HG03196 (cell line): Measurements from ENCODE around the gene GRID2.
"Not testable (repeated sequence)": the region's sequence is repeated elsewhere in the genome, so short reads cannot be mapped to it uniquely, and the experiment has no call there.

Source experiments
- ATAC-seq: cut with Tn5 transposase; IDR thresholded peaks from one replicate; pipeline ENCODE4 v1.9.1; 2021; ENCODE audit not compliant: unreplicated experiment

The GRID2 gene

GRCh38 chr4:92305148-92305877 is 1.5 kb downstream of the GRID2 start:
- no peak for ATAC-seq

GRCh38 chr4:92305878-92306520 is 2.2 kb downstream of the GRID2 start:
- no peak for ATAC-seq

GRCh38 chr4:92307181-92307580 is 3.4 kb downstream of the GRID2 start:
- no peak for ATAC-seq

GRCh38 chr4:92307866-92308265 is 4.1 kb downstream of the GRID2 start:
- no peak for ATAC-seq

GRCh38 chr4:92317047-92317446 is 13.3 kb downstream of the GRID2 start:
- ATAC-seq: no peak

GRCh38 chr4:92328095-92328494 is 24.3 kb downstream of the GRID2 start:
- no peak for ATAC-seq

- ATAC-seq: no peak
These were observed 29.2 kb downstream of the GRID2 start for GRCh38 chr4:92333016-92333415.

GRCh38 chr4:92334716-92335350 is 31.1 kb downstream of the GRID2 start:
- no peak for ATAC-seq

- no peak for ATAC-seq
These were observed 35.9 kb downstream of the GRID2 start for GRCh38 chr4:92339676-92340075.

- no peak for ATAC-seq
These were observed 40.5 kb downstream of the GRID2 start for GRCh38 chr4:92344216-92344615.

- ATAC-seq: no peak
These were observed 42.5 kb downstream of the GRID2 start for GRCh38 chr4:92346289-92346688.

GRCh38 chr4:92357966-92358365 is 54.2 kb downstream of the GRID2 start:
- ATAC-seq: no peak

- ATAC-seq: no peak
These were observed 55.7 kb downstream of the GRID2 start for GRCh38 chr4:92359491-92359890.

GRCh38 chr4:92362028-92362427 is 58.3 kb downstream of the GRID2 start:
- no peak for ATAC-seq

GRCh38 chr4:92368653-92369052 is 64.9 kb downstream of the GRID2 start:
- ATAC-seq: no peak

GRCh38 chr4:92381616-92382015 is 77.8 kb downstream of the GRID2 start:
- no peak for ATAC-seq

- ATAC-seq: no peak
These were observed 78.4 kb downstream of the GRID2 start for GRCh38 chr4:92382128-92382527.

GRCh38 chr4:92387459-92388069 is 83.8 kb downstream of the GRID2 start:
- peak; percentile 83 for ATAC-seq

- ATAC-seq: no peak
These were observed 95.3 kb downstream of the GRID2 start for GRCh38 chr4:92399032-92399431.

GRCh38 chr4:92403525-92403924 is 99.8 kb downstream of the GRID2 start:
- not testable (repeated sequence) for ATAC-seq

- ATAC-seq: no peak
These were observed 102.7 kb downstream of the GRID2 start for GRCh38 chr4:92406488-92406887.

- ATAC-seq: peak; percentile 58
These were observed 118.2 kb downstream of the GRID2 start for GRCh38 chr4:92421920-92422319.
